Measurements from ENCODE around the gene GCM1.
A peak's percentile ranks its signal among the peaks of the same experiment; 100 is the strongest.

GCM1 gene

DNA sequence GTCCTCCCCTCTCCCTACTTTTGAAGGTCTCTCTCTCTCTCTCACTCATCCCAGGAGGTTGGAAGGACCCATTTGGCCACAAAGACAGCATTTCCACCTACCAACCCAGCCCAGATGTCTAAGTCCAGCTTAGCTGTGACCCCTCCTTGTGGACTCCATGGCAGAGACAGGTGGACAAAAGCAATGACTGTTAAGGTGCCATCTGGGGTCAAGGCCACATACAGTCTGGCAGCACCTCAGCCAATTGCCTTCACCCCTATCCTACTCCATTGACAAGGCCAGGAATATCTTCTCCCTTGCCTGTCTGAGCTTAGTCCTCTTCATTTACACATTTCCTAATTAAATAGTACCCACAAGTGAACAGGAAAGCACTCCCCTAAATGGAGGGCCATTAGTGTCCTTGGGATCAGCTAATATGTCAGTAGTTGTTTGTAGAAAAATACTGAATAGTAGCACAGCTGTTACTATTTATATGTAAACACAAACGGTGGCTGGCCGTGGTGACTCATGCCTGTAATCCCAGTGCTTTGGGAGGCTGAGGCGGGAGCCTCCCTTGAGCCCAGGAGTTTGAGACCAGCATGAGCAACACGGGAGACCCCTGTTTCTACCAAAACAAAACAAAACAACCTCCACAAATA, 28.8 kb downstream of the GCM1 start:
- POLR2A ChIA-PET, result no interaction called here

DNA sequence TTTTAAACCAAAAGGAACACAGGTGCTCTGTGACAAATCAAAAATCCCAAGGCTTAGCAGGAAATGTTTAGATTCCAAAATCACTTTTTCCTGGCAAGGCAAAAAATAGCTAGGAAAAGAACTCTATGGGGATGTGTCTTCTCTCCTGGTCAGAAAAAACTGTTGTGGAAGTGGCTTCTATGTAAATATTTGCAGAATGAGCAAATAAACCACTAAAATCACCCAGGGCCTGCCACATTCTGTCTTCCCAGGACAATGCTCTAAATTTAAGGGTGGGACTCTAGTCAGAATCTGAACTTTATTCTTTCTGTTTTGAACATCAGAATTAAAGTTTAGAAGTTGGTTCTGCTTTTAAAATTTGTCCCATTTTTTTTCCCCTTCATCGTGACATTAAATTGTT, 29.3 kb downstream of the GCM1 start:
- CTCF ChIA-PET, result interaction anchor here (0.7 to 1.4 kb wide), 3 partner anchors 12 to 286 kb away, joined by 3 to 4 read pairs (median 4); no protein-coding TSS in a partner anchor
- no peak overlapping the region for H3K27ac ChIP-seq (ENCODE audit: extremely low read depth, low read depth, low read length)

More for the DNA sequence above, 28.8 kb downstream of the GCM1 start:
- H3K27ac ChIP-seq (ENCODE audit: extremely low read depth, low read depth, low read length), result no peak overlapping the region
- no peak overlapping the region for H3K4me3 ChIP-seq (ENCODE audit: low read depth, low read length)
- TF ChIP-seq, protein P1, sequence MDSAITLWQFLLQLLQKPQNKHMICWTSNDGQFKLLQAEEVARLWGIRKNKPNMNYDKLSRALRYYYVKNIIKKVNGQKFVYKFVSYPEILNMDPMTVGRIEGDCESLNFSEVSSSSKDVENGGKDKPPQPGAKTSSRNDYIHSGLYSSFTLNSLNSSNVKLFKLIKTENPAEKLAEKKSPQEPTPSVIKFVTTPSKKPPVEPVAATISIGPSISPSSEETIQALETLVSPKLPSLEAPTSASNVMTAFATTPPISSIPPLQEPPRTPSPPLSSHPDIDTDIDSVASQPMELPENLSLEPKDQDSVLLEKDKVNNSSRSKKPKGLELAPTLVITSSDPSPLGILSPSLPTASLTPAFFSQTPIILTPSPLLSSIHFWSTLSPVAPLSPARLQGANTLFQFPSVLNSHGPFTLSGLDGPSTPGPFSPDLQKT (IDR thresholded peaks at IDR 0.05; ENCODE audit: borderline replicate concordance, low read depth, low read length), result no peak
- TF ChIP-seq, protein P2, sequence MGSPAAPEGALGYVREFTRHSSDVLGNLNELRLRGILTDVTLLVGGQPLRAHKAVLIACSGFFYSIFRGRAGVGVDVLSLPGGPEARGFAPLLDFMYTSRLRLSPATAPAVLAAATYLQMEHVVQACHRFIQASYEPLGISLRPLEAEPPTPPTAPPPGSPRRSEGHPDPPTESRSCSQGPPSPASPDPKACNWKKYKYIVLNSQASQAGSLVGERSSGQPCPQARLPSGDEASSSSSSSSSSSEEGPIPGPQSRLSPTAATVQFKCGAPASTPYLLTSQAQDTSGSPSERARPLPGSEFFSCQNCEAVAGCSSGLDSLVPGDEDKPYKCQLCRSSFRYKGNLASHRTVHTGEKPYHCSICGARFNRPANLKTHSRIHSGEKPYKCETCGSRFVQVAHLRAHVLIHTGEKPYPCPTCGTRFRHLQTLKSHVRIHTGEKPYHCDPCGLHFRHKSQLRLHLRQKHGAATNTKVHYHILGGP (tag by site-specific recombination; IDR thresholded peaks at IDR 0.05), result no peak
- no peak for TF ChIP-seq ZNF146 (tag by site-specific recombination; IDR thresholded peaks at IDR 0.05)
- no peak for TF ChIP-seq ZFP37 (tag by site-specific recombination; IDR thresholded peaks at IDR 0.05)
- TF ChIP-seq, protein P3, sequence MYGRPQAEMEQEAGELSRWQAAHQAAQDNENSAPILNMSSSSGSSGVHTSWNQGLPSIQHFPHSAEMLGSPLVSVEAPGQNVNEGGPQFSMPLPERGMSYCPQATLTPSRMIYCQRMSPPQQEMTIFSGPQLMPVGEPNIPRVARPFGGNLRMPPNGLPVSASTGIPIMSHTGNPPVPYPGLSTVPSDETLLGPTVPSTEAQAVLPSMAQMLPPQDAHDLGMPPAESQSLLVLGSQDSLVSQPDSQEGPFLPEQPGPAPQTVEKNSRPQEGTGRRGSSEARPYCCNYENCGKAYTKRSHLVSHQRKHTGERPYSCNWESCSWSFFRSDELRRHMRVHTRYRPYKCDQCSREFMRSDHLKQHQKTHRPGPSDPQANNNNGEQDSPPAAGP (tag by site-specific recombination; IDR thresholded peaks at IDR 0.05), result no peak
- no peak for TF ChIP-seq ZNF514 (tag by site-specific recombination; IDR thresholded peaks at IDR 0.05)
- TF ChIP-seq WT1 (tag by site-specific recombination; IDR thresholded peaks at IDR 0.05), result peak; percentile 73
- no peak for TF ChIP-seq ZNF37A (tag by site-specific recombination; IDR thresholded peaks at IDR 0.05)
- TF ChIP-seq, protein P4, sequence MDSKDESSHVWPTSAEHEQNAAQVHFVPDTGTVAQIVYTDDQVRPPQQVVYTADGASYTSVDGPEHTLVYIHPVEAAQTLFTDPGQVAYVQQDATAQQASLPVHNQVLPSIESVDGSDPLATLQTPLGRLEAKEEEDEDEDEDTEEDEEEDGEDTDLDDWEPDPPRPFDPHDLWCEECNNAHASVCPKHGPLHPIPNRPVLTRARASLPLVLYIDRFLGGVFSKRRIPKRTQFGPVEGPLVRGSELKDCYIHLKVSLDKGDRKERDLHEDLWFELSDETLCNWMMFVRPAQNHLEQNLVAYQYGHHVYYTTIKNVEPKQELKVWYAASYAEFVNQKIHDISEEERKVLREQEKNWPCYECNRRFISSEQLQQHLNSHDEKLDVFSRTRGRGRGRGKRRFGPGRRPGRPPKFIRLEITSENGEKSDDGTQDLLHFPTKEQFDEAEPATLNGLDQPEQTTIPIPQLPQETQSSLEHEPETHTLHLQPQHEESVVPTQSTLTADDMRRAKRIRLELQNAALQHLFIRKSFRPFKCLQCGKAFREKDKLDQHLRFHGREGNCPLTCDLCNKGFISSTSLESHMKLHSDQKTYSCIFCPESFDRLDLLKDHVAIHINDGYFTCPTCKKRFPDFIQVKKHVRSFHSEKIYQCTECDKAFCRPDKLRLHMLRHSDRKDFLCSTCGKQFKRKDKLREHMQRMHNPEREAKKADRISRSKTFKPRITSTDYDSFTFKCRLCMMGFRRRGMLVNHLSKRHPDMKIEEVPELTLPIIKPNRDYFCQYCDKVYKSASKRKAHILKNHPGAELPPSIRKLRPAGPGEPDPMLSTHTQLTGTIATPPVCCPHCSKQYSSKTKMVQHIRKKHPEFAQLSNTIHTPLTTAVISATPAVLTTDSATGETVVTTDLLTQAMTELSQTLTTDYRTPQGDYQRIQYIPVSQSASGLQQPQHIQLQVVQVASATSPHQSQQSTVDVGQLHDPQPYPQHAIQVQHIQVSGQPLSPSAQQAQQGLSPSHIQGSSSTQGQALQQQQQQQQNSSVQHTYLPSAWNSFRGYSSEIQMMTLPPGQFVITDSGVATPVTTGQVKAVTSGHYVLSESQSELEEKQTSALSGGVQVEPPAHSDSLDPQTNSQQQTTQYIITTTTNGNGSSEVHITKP (tag by site-specific recombination; IDR thresholded peaks at IDR 0.05), result peak; percentile 95
- TF ChIP-seq OSR2 (tag by site-specific recombination; IDR thresholded peaks at IDR 0.05), result peak; percentile 37; the same call in 1 of the 2 replicates
- TF ChIP-seq, protein P5, sequence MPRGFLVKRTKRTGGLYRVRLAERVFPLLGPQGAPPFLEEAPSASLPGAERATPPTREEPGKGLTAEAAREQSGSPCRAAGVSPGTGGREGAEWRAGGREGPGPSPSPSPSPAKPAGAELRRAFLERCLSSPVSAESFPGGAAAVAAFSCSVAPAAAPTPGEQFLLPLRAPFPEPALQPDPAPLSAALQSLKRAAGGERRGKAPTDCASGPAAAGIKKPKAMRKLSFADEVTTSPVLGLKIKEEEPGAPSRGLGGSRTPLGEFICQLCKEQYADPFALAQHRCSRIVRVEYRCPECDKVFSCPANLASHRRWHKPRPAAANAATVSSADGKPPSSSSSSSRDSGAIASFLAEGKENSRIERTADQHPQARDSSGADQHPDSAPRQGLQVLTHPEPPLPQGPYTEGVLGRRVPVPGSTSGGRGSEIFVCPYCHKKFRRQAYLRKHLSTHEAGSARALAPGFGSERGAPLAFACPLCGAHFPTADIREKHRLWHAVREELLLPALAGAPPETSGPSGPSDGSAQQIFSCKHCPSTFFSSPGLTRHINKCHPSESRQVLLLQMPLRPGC (tag by site-specific recombination; IDR thresholded peaks at IDR 0.05), result no peak
- TF ChIP-seq ZNF670 (tag by site-specific recombination; IDR thresholded peaks at IDR 0.05; ENCODE audit: low read depth), result no peak
- no peak for TF ChIP-seq ZNF133 (tag by site-specific recombination; IDR thresholded peaks at IDR 0.05)
- no peaks in the 10 kb centered on the region for H3K36me3 ChIP-seq (ENCODE audit: control insufficient read depth in 2 of 2, insufficient read depth in 1 of 2, low read length in 2 of 2)
- H3K9me3 ChIP-seq (ENCODE audit: control insufficient read depth, insufficient read depth, low read depth, low read length), result no peaks in the 10 kb centered on the region
- peaks cover 15% of the 10 kb centered on the region for H3K4me1 ChIP-seq (ENCODE audit: control insufficient read depth, insufficient read depth, low read length)
- CTCF ChIA-PET, result interaction anchor here (0.6 to 1.5 kb wide), 5 partner anchors 8 to 391 kb away, joined by 3 to 4 read pairs (median 3); no protein-coding TSS in a partner anchor

More for the DNA sequence above, 29.3 kb downstream of the GCM1 start:
- Histone ChIP-seq H3K4me1 (ENCODE audit: control insufficient read depth, insufficient read depth, low read length) (peaks cover 15% of the 10 kb centered on the region), H3K4me3 (ENCODE audit: low read depth, low read length) (no peak overlapping the region), H3K36me3 (ENCODE audit: control insufficient read depth in 2 of 2, insufficient read depth in 1 of 2, low read length in 2 of 2) (no peaks in the 10 kb centered on the region), H3K9me3 (ENCODE audit: control insufficient read depth, insufficient read depth, low read depth, low read length) (no peaks in the 10 kb centered on the region)
- POLR2A ChIA-PET, result no interaction called here
- TF ChIP-seq HOXD13 (CRISPR knock-in tag; IDR thresholded peaks at IDR 0.05; ENCODE audit: borderline replicate concordance), result no peak
- TF ChIP-seq ZNF354C (tag by site-specific recombination; IDR thresholded peaks at IDR 0.05; ENCODE audit: borderline replicate concordance, low read depth), result no peak
- no peak for TF ChIP-seq ZNF140 (tag by site-specific recombination; IDR thresholded peaks at IDR 0.05)
- no peak for TF ChIP-seq YY2 (tag by site-specific recombination; IDR thresholded peaks at IDR 0.05)
- TF ChIP-seq FEZF1 (tag by site-specific recombination; IDR thresholded peaks at IDR 0.05), result no peak

Data from HEK293 (cell line).